EH (cell line): ENCODE data around the gene CLCN2.
"Not testable (repeated sequence)": the region's sequence is repeated elsewhere in the genome, so short reads cannot be mapped to it uniquely, and the experiment has no call there.

ENCODE experiments used
- DNase-seq: peaks from one replicate; pipeline ENCODE4 v3.0.0-alpha.2; 2015; ENCODE audit warnings: low read depth

CLCN2 gene

DNA sequence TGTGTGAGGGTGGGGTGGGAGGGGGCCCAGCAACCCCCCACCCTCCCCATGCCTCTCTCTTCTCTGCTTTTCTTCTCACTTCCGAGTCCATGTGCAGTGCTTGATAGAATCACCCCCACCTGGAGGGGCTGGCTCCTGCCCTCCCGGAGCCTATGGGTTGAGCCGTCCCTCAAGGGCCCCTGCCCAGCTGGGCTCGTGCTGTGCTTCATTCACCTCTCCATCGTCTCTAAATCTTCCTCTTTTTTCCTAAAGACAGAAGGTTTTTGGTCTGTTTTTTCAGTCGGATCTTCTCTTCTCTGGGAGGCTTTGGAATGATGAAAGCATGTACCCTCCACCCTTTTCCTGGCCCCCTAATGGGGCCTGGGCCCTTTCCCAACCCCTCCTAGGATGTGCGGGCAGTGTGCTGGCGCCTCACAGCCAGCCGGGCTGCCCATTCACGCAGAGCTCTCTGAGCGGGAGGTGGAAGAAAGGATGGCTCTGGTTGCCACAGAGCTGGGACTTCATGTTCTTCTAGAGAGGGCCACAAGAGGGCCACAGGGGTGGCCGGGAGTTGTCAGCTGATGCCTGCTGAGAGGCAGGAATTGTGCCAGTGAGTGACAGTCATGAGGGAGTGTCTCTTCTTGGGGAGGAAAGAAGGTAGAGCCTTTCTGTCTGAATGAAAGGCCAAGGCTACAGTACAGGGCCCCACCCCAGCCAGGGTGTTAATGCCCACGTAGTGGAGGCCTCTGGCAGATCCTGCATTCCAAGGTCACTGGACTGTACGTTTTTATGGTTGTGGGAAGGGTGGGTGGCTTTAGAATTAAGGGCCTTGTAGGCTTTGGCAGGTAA lies 15.9 kb downstream of the CLCN2 start:
- peak; percentile 81 for DNase-seq

- no peak for DNase-seq
Measured at GRCh38 chr3:184344579-184345316, 16.7 kb downstream of the CLCN2 start.

GRCh38 chr3:184343200-184343876 lies 18.1 kb downstream of the CLCN2 start:
- peak; percentile 41 for DNase-seq

DNA sequence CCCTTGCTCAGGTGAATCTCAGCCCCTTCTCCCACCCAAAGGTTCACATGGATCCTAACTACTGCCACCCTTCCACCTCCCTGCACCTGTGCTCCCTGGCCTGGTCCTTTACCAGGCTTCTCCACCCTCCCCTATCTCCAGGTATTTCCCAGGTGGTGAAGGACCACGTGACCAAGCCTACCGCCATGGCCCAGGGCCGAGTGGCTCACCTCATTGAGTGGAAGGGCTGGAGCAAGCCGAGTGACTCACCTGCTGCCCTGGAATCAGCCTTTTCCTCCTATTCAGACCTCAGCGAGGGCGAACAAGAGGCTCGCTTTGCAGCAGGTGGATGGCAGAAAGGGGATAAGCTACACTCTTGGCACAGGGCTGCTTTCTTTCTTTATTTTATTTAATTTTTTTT lies 19.5 kb downstream of the CLCN2 start:
- no peak for DNase-seq

- DNase-seq, result not testable (repeated sequence)
Measured at GRCh38 chr3:184339451-184340135, 21.8 kb downstream of the CLCN2 start.

GRCh38 chr3:184339001-184339400 lies 22.4 kb downstream of the CLCN2 start:
- no peak for DNase-seq

DNA sequence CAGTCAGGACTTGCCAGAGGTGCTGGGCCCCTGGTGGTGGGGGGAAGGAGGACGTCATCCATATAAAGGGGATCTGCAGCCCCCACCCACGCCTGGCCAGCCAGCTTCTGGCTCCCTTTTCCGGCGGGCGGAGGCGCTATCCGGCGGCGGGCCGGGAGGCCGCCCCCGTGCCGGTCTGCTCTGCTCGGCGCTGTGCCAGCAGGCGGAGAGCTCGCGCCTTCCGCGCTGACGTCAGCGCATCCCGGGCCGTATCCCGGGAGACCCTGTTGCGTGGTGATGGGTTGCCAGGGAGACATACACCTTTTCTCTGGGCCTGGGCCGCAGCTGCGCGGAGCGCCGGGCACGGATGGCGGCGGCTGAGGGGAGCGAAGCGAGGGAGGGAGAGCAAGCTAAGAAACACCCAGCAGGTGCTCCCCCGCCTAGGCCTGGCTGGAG lies 22.9 kb downstream of the CLCN2 start:
- DNase-seq, result peak; percentile 45

DNA sequence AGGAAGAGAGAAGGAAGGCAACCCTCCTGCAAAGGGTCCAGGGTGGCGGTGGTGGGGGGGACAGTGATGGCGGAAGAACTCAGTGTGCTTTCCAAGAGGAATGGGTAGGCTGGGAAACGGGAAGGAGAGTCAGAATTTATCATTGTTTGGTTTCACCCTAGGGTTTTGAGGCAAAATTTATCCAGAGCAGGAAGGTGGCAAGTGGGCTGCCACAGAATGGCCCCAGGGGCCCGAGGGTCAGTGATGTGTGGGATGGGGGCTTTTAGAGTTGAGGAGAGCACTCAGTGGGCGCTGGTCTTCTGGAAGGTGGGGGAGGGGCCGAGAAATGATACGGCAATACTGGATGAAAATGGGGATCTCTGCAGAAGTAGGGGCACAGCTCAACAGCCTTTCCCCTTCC lies 23.4 kb downstream of the CLCN2 start:
- DNase-seq, result no peak

DNA sequence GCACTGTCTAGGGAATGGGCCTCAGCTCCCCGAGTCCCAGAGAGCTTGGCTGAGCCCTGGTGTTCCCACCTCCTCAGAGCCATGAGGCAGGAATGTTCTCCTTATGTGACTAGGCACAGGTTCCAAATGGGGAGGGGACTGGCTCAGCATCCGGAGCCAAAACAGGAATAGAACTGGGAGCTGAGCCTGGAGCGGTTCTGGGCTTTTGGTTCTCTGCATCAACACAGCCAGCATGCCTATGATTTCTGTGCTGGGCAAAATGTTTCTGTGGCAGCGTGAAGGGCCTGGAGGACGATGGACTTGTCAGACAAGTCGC lies 24.0 kb downstream of the CLCN2 start, which contains the start of gene FAM131A:
FAM131A (plus strand) TSS at position 202 of the 316 bp plus-strand sequence; CDS start at position 233, 31 bp downstream.
- DNase-seq, result peak; percentile 45

DNA sequence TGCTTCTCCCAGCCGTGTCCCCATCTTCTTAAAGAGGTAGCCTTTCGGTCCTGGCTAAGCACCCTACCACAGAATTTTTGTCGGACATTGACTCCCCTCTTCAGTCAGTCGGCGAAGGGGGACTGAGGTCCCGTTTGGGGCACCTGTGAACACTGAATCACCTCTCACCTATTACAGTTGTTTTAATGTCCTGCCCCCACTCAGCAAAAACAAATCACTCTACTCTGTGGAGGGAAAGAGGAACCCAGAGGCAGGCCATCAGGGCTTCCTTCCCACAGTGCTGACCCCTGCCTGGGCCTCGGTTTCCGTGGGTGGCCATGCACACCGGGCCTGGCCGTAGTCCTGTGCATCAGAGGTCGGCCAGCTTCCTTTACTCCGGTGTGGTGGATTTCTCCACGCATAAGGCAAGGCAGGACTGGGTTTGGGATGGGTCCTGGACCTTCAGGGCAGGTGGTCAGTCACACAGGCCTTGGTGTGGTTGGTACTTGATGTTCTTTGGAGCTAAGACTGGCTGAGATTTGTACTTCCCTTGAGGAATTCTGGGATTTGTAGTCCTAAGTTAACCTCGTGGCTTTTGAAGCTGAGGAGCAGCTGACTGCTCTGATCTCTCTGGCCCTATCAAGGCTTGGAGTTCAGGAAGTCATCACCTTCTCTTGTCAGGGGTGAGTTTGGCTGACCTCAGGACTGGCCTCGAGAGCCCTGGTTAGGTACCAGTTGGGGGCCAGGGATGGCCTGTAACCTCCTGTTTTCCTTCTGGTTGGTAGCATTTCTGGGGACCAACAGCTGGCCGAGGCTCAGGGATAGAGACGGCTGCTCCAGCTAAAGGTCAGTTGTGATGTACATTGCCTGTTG lies 24.6 kb downstream of the CLCN2 start:
- DNase-seq, result peak; percentile 69

- peak; percentile 75 for DNase-seq
Measured at GRCh38 chr3:184335661-184336546, 25.5 kb downstream of the CLCN2 start.

- no peak for DNase-seq
Measured at GRCh38 chr3:184335291-184335660, 26.1 kb downstream of the CLCN2 start.

GRCh38 chr3:184334470-184335158 lies 26.8 kb downstream of the CLCN2 start:
- DNase-seq, result peak; percentile 87

DNA sequence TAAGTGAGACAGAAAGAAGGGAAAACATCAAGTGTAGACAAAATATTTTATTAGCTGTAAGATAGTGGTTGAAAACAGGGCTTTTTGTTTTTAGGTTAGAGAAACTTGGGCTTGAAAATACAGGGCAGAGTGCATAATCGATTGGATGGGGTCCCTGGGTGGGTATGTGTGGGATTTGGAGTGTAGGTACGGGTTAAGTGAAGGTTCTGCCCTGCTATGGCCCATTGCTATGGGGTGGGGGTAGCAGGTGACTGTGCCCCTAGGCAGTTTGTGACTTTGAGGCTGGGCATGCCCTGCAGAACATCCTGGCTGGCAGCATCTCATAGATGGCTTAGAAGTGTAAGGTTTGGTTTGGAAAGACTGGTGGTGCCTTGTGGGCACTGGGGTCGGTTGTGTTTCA lies 27.7 kb downstream of the CLCN2 start:
- no peak for DNase-seq

GRCh38 chr3:184333190-184333589 lies 28.2 kb downstream of the CLCN2 start:
- DNase-seq, result no peak

- peak; percentile 95 for DNase-seq
Measured at GRCh38 chr3:184332370-184333090, 28.9 kb downstream of the CLCN2 start.

GRCh38 chr3:184328516-184328915 lies 32.9 kb downstream of the CLCN2 start:
- DNase-seq, result no peak

GRCh38 chr3:184327171-184327570 lies 34.2 kb downstream of the CLCN2 start:
- DNase-seq, result no peak
